OCI-LY1 (cell line): ENCODE data around the gene GBE1.

ENCODE experiments used
- H2AFZ ChIP-seq: fragments of 200-600 bp; sonication (generic), shearing (Covaris generic); 2 replicates; pipeline ENCODE4 v1.6.0; 2014; ENCODE audit warnings: antibody characterized with exemption, mild to moderate bottlenecking, low read length
- H3F3A ChIP-seq: fragments of 200-600 bp; sonication (generic), shearing (Covaris generic); 2 replicates; pipeline ENCODE4 v1.6.0; 2014; ENCODE audit warnings: mild to moderate bottlenecking, antibody characterized with exemption, low read length, moderate library complexity; ENCODE audit not compliant: insufficient read depth
- H3K27ac ChIP-seq: fragments of 200-600 bp; sonication (generic); 2 replicates; pipeline ENCODE4 v1.5.1; 2014; ENCODE audit warnings: low read length, mixed run types, mild to moderate bottlenecking, low read depth; ENCODE audit not compliant: poor library complexity, severe bottlenecking
- H3K27me3 ChIP-seq: fragments of 200-600 bp; sonication (generic); 2 replicates; pipeline ENCODE4 v1.6.0; 2014; ENCODE audit warnings: antibody characterized with exemption, mild to moderate bottlenecking, low read length, moderate library complexity; ENCODE audit not compliant: insufficient read depth
- H3K36me3 ChIP-seq: fragments of 200-600 bp; sonication (generic); 2 replicates; pipeline ENCODE4 v1.6.1; 2014; ENCODE audit warnings: mild to moderate bottlenecking, antibody characterized with exemption, low read length, moderate library complexity, mixed read lengths; ENCODE audit not compliant: insufficient read depth
- H3K4me1 ChIP-seq: fragments of 200-600 bp; sonication (generic); 2 replicates; pipeline ENCODE4 v1.5.1; 2014; ENCODE audit warnings: mild to moderate bottlenecking, low read length, moderate library complexity; ENCODE audit not compliant: insufficient read depth, severe bottlenecking
- H3K4me2 ChIP-seq: fragments of 200-600 bp; sonication (generic), shearing (Covaris generic); 2 replicates; pipeline ENCODE4 v1.6.1; 2014; ENCODE audit warnings: low read length
- H3K4me3 ChIP-seq: fragments of 200-600 bp; sonication (generic); 2 replicates; pipeline ENCODE4 v1.5.1; 2014; ENCODE audit warnings: low read length, low read depth, mild to moderate bottlenecking, mixed read lengths; ENCODE audit not compliant: poor library complexity, severe bottlenecking
- H3K79me2 ChIP-seq: fragments of 200-600 bp; shearing (Covaris generic); 2 replicates; pipeline ENCODE4 v1.6.1; 2016; ENCODE audit warnings: mixed run types, low read length, mixed read lengths; ENCODE audit not compliant: insufficient read depth
- H3K9ac ChIP-seq: fragments of 200-600 bp; sonication (generic), shearing (Covaris generic); 2 replicates; pipeline ENCODE4 v1.6.1; 2014; ENCODE audit warnings: mild to moderate bottlenecking, low read length, mixed read lengths
- H3K9me2 ChIP-seq: fragments of 200-600 bp; sonication (generic), shearing (Covaris generic); 2 replicates; pipeline ENCODE4 v1.6.1; 2014; ENCODE audit warnings: low read depth, mild to moderate bottlenecking, low read length, mixed read lengths
- H3K9me3 ChIP-seq: fragments of 200-600 bp; shearing (Covaris generic); 2 replicates; pipeline ENCODE4 v1.6.1; 2014; ENCODE audit warnings: low read length, mixed read lengths
- H4K20me1 ChIP-seq: fragments of 200-600 bp; sonication (generic), shearing (Covaris generic); 2 replicates; pipeline ENCODE4 v1.6.0; 2016; ENCODE audit warnings: mild to moderate bottlenecking, low read length; ENCODE audit not compliant: insufficient read depth
- EZH2 ChIP-seq: fragments of 200-600 bp; sonication (generic), shearing (Covaris generic); IDR thresholded peaks from 2 replicates; pipeline ENCODE4 v1.8.0; 2017; ENCODE audit warnings: borderline replicate concordance, mixed run types, mild to moderate bottlenecking, antibody characterized with exemption, low read length, moderate library complexity, mixed read lengths
- TF ChIP-seq, protein P1 (sequence below): fragments of 200-600 bp; sonication (generic), shearing (Covaris generic); IDR thresholded peaks from 2 replicates; pipeline ENCODE4 v1.5.1; 2017; ENCODE audit warnings: mild to moderate bottlenecking, antibody characterized with exemption, low read length, moderate library complexity, mixed read lengths

Gene GBE1

DNA sequence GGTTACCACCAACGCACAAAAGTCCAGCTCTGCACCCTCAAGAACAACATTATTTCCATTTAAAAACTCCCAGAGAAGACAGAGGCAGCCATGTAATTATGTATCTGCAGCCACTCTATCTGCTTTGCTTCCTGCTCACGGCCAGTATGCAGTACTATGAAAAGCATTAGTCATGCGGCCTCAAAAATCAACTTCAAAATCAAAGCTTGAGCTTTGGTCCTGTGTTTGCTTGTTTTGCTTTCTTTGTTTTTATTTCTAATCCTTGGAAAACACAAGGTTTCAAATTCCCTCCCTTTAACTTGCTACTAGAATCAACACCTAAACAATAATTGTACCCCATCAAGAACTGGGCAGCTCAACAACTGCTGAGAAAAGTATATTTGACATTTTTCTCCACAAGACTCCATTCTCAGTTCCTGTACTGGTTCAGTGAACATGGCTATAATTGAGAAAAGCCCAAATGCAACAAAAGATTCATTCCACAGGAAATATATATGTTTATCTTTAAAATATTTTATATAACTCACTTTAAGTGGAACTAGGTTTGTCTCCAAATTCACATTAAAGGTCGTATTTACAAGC, 37.6 kb downstream of the GBE1 start:
- Histone ChIP-seq H3K4me3 (no peak overlapping the region), H3K4me1 (peaks cover 18% of the 10 kb centered on the region), H3K4me2 (peak overlapping the region; percentile 46; the same call in 1 of the 2 replicates), H3F3A (no peaks in the 10 kb centered on the region), H3K36me3 (no peaks in the 10 kb centered on the region), H3K27ac (no peak overlapping the region), H3K79me2 (no peaks in the 10 kb centered on the region), H3K9me3 (no peaks in the 10 kb centered on the region), H3K9me2 (no peaks in the 10 kb centered on the region), H3K27me3 (no peaks in the 10 kb centered on the region), H2AFZ (peak overlapping the region; percentile 13; the same call in 1 of the 2 replicates), H3K9ac (no peak overlapping the region), H4K20me1 (no peaks in the 10 kb centered on the region)
- TF ChIP-seq, protein P1, sequence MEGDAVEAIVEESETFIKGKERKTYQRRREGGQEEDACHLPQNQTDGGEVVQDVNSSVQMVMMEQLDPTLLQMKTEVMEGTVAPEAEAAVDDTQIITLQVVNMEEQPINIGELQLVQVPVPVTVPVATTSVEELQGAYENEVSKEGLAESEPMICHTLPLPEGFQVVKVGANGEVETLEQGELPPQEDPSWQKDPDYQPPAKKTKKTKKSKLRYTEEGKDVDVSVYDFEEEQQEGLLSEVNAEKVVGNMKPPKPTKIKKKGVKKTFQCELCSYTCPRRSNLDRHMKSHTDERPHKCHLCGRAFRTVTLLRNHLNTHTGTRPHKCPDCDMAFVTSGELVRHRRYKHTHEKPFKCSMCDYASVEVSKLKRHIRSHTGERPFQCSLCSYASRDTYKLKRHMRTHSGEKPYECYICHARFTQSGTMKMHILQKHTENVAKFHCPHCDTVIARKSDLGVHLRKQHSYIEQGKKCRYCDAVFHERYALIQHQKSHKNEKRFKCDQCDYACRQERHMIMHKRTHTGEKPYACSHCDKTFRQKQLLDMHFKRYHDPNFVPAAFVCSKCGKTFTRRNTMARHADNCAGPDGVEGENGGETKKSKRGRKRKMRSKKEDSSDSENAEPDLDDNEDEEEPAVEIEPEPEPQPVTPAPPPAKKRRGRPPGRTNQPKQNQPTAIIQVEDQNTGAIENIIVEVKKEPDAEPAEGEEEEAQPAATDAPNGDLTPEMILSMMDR: no peak
- no peak for TF ChIP-seq EZH2

DNA sequence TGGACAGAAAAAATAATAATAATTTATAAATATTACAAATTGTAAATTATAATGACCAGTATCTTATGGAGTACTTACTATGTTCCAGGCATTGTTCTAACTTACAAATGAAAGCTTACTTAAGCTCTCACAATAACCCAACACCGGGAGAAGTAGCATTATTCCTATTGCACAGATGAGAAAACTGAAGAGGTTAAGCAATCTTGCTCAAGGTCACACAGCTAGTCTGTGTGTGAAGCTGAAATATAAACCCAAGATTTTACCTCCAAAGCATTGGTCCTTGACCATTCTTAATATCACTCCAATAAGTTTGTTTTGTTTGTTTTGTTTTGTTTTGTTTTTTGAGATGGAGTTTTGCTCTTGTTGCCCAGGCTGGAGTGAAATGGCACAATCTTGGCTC, 43.1 kb downstream of the GBE1 start:
- H4K20me1 ChIP-seq: no peaks in the 10 kb centered on the region
- TF ChIP-seq EZH2: no peak
- TF ChIP-seq, protein P1: no peak
- peaks cover 3% of the 10 kb centered on the region for H3K4me1 ChIP-seq
- H3K4me3 ChIP-seq: no peak overlapping the region
- no peaks in the 10 kb centered on the region for H3K27me3 ChIP-seq
- H3K9ac ChIP-seq: no peak overlapping the region
- H2AFZ ChIP-seq: no peak overlapping the region
- H3K9me3 ChIP-seq: no peaks in the 10 kb centered on the region
- no peaks in the 10 kb centered on the region for H3K79me2 ChIP-seq
- H3F3A ChIP-seq: no peaks in the 10 kb centered on the region
- no peak overlapping the region for H3K27ac ChIP-seq
- H3K36me3 ChIP-seq: no peaks in the 10 kb centered on the region
- H3K9me2 ChIP-seq: no peaks in the 10 kb centered on the region
- no peak overlapping the region for H3K4me2 ChIP-seq

- H3K27me3 ChIP-seq: no peaks in the 10 kb centered on the region
- no peaks in the 10 kb centered on the region for H3K9me2 ChIP-seq
- no peak overlapping the region for H3K4me3 ChIP-seq
- no peak overlapping the region for H2AFZ ChIP-seq
- H3K9me3 ChIP-seq: no peaks in the 10 kb centered on the region
- H3K4me1 ChIP-seq: no peaks in the 10 kb centered on the region
- H3K27ac ChIP-seq: no peak overlapping the region
- H3K4me2 ChIP-seq: no peak overlapping the region
- no peaks in the 10 kb centered on the region for H3K36me3 ChIP-seq
- H3K9ac ChIP-seq: no peak overlapping the region
- TF ChIP-seq EZH2: no peak
- TF ChIP-seq, protein P1: no peak
- no peaks in the 10 kb centered on the region for H3F3A ChIP-seq
- H3K79me2 ChIP-seq: no peaks in the 10 kb centered on the region
- H4K20me1 ChIP-seq: no peaks in the 10 kb centered on the region
Measured at GRCh38 chr3:81716870-81717509, 44.5 kb downstream of the GBE1 start.
